ENCODE measurements around the gene TNPO2. TPM values are rescaled to one million over a fixed set of nuclear protein-coding genes. Genes with fewer than 3 reads are reported as not detected.
"Not testable (repeated sequence)": the region's sequence is repeated elsewhere in the genome, so short reads cannot be mapped to it uniquely, and the experiment has no call there.

TNPO2 gene
- total RNA-seq, 1 donor from 2014 or later = 64.5 TPM

DNA sequence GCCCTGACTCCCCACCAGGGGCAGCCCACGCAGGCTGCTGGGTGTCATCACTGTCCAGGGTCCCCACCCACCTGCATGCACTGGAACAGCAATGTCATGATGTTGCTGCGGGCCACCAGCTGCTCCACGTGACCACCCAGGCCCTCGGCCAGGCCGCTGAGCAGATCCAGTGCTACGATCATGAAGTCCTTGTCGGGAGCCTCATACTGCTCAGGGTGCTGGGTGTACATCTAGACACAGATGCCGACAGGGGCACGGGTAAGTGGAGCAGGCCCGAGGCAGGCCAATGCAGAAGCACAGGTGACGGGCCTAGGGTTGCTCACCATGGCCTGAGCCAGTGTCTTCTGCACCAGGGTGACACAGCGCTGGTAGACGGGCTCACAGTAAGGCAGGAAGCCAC is 18.6 kb downstream of the TNPO2 start:
- no peak for DNase-seq (ENCODE audit: low spot score)
- no peaks in the 10 kb centered on the region for H3K27me3 Mint-ChIP-seq (ENCODE audit: low read depth)

GRCh38 chr19:12703046-12703445 is 20.7 kb downstream of the TNPO2 start:
- H3K27ac Mint-ChIP-seq (ENCODE audit: unreplicated experiment) = peak overlapping the region; percentile 51
- H3K36me3 Mint-ChIP-seq (ENCODE audit: low read depth) = peaks cover 38% of the 10 kb centered on the region
- DNase-seq (ENCODE audit: low spot score) = no peak
- H3K4me1 Mint-ChIP-seq (ENCODE audit: low read depth) = peaks cover 2% of the 10 kb centered on the region
- H3K9me3 Mint-ChIP-seq (ENCODE audit: low read depth) = no peaks in the 10 kb centered on the region
- H3K27me3 Mint-ChIP-seq (ENCODE audit: low read depth) = no peaks in the 10 kb centered on the region
- TF ChIP-seq CTCF (IDR thresholded peaks at IDR 0.05) = no peak
- no peak overlapping the region for H3K4me3 Mint-ChIP-seq (ENCODE audit: unreplicated experiment)

More for the DNA sequence above, 18.6 kb downstream of the TNPO2 start:
- no peak overlapping the region for H3K4me3 Mint-ChIP-seq (ENCODE audit: unreplicated experiment)
- H3K4me1 Mint-ChIP-seq (ENCODE audit: low read depth) = no peaks in the 10 kb centered on the region
- H3K27ac Mint-ChIP-seq (ENCODE audit: unreplicated experiment) = no peak overlapping the region
- no peaks in the 10 kb centered on the region for H3K9me3 Mint-ChIP-seq (ENCODE audit: low read depth)
- TF ChIP-seq CTCF (IDR thresholded peaks at IDR 0.05) = no peak
- peaks cover 35% of the 10 kb centered on the region for H3K36me3 Mint-ChIP-seq (ENCODE audit: low read depth)

DNA sequence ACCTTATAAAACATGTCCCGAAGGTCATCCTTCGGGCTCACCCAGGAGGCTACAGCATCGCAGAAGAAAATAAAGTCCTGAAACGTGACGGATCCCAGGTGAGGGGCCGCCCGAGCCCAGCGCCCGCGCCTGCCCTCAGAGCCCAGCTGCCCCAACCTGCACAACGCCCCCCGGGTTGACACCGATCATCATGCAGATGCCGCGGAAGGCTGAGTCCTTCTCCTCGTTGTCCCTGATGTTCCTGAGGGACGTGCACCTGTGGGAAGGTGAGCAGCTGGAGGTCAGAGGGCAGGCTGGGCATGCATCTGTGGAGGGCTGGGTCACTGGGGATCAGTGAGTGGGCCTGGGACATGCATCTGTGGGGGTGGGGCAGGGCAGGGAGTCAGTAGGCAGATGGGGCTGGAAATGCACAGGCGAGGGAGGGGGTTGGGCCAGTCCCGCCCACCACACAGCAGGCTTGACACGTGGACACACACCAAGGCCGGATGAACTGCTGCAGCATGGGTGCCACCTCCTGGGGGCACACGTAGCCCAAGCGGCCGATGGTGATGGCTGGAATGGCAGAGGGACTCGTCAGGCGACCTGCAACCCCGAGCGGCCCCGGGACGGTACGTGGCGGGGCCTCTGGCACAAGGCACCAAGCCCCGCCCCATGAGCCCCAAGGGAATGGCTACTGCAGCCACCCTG is 22.0 kb downstream of the TNPO2 start:
- no peaks in the 10 kb centered on the region for H3K9me3 Mint-ChIP-seq (ENCODE audit: low read depth)
- H3K36me3 Mint-ChIP-seq (ENCODE audit: low read depth) = peaks cover 38% of the 10 kb centered on the region
- peaks cover 5% of the 10 kb centered on the region for H3K4me1 Mint-ChIP-seq (ENCODE audit: low read depth)
- H3K27ac Mint-ChIP-seq (ENCODE audit: unreplicated experiment) = no peak overlapping the region
- no peaks in the 10 kb centered on the region for H3K27me3 Mint-ChIP-seq (ENCODE audit: low read depth)
- H3K4me3 Mint-ChIP-seq (ENCODE audit: unreplicated experiment) = no peak overlapping the region
- no peak for TF ChIP-seq CTCF (IDR thresholded peaks at IDR 0.05)
- no peak for DNase-seq (ENCODE audit: low spot score)

DNA sequence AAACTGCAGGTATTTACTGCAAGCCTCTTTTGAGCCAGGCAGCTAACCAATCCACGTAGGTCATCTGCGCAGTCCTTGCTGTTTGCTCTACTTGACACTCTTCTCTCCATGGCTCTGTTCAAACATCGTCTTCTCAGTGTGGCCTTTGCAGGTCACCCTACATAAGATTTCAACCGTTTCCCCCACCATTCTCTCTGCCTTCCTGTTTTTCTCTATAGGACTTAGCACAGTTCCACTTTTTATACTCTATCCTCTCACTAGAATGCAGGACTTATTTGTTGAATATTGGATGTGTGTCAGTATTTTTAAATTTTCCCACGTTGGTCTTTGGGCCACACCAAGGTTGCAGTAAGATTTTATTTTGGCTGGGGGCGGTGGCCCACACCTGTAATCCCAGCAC is 25.6 kb downstream of the TNPO2 start:
- no peak for DNase-seq (ENCODE audit: low spot score)
- Mint-ChIP-seq H3K4me1 (ENCODE audit: low read depth) (peaks cover 10% of the 10 kb centered on the region), H3K9me3 (ENCODE audit: low read depth) (no peaks in the 10 kb centered on the region), H3K27ac (ENCODE audit: unreplicated experiment) (peak overlapping the region; percentile 8), H3K27me3 (ENCODE audit: low read depth) (no peaks in the 10 kb centered on the region), H3K36me3 (ENCODE audit: low read depth) (peaks cover 14% of the 10 kb centered on the region), H3K4me3 (ENCODE audit: unreplicated experiment) (peak overlapping the region; percentile 35)
- TF ChIP-seq CTCF (IDR thresholded peaks at IDR 0.05) = no peak

GRCh38 chr19:12697425-12697824 is 26.3 kb downstream of the TNPO2 start:
- H3K27me3 Mint-ChIP-seq (ENCODE audit: low read depth); DNase-seq (ENCODE audit: low spot score); H3K9me3 Mint-ChIP-seq (ENCODE audit: low read depth); H3K4me1 Mint-ChIP-seq (ENCODE audit: low read depth): not testable (repeated sequence)
- peaks cover 12% of the 10 kb centered on the region for H3K36me3 Mint-ChIP-seq (ENCODE audit: low read depth)
- peak overlapping the region; percentile 82 for H3K4me3 Mint-ChIP-seq (ENCODE audit: unreplicated experiment)
- H3K27ac Mint-ChIP-seq (ENCODE audit: unreplicated experiment) = peak overlapping the region; percentile 97

Data from chondrocyte (in vitro differentiated cells).